GM20431 (cell line): ENCODE data around the gene TXNRD2.

ENCODE experiments used
- in situ Hi-C: fragments of 300-500 bp; cut with MseI, MboI; formaldehyde crosslinking; loops from one replicate; pipeline ENCODE4 v1.15.0; 2020; ENCODE audit warnings: low sequenced_read_pairs; ENCODE audit not compliant: unreplicated experiment

The TXNRD2 gene

GRCh38 chr22:19853058-19853878 is 88.3 kb downstream of the TXNRD2 start:
- in situ Hi-C loops: no loop called here

GRCh38 chr22:19852177-19852781 is 89.3 kb downstream of the TXNRD2 start:
- in situ Hi-C loops: no loop called here

GRCh38 chr22:19851291-19852176 is 90.1 kb downstream of the TXNRD2 start:
- in situ Hi-C loops: no loop called here

- in situ Hi-C loops: no loop called here
Observed at GRCh38 chr22:19850763-19851109, 90.9 kb downstream of the TXNRD2 start.

GRCh38 chr22:19849835-19850762 is 91.5 kb downstream of the TXNRD2 start:
- in situ Hi-C loops: no loop called here

- in situ Hi-C loops: no loop called here
Observed at GRCh38 chr22:19848298-19849224, 93.1 kb downstream of the TXNRD2 start.

- in situ Hi-C loops: no loop called here
Observed at GRCh38 chr22:19847345-19847632, 94.3 kb downstream of the TXNRD2 start.

GRCh38 chr22:19846620-19847344 is 94.8 kb downstream of the TXNRD2 start:
- in situ Hi-C loops: no loop called here

- in situ Hi-C loops: no loop called here
Observed at GRCh38 chr22:19845054-19845722, 96.4 kb downstream of the TXNRD2 start.

- in situ Hi-C loops: no loop called here
Observed at GRCh38 chr22:19844377-19845053, 97.1 kb downstream of the TXNRD2 start.

GRCh38 chr22:19843857-19844376 is 97.7 kb downstream of the TXNRD2 start:
- in situ Hi-C loops: no loop called here

- in situ Hi-C loops: no loop called here
Observed at GRCh38 chr22:19843107-19843856, 98.3 kb downstream of the TXNRD2 start.

- in situ Hi-C loops: no loop called here
Observed at GRCh38 chr22:19842393-19843106, 99.1 kb downstream of the TXNRD2 start.

GRCh38 chr22:19841641-19842392 is 99.8 kb downstream of the TXNRD2 start:
- in situ Hi-C loops: no loop called here
